GM12891 (cell line): ENCODE measurements around the gene SLC34A1.

Experiments used
- PAX5 ChIP-seq: IDR thresholded peaks from 2 replicates; pipeline ENCODE4 v1.6.1; 2011; ENCODE audit warnings: low read length, moderate library complexity, mild to moderate bottlenecking; ENCODE audit not compliant: insufficient read depth, severe bottlenecking
- POLR2A ChIP-seq: IDR thresholded peaks from 2 replicates; pipeline ENCODE4 v1.6.1; 2011; ENCODE audit warnings: low read depth, low read length, control low read depth
- POLR2AphosphoS5 ChIP-seq: IDR thresholded peaks from 2 replicates; pipeline ENCODE4 v1.6.1; 2011; ENCODE audit warnings: low read depth, low read length, control low read depth
- POU2F2 ChIP-seq: IDR thresholded peaks from 2 replicates; pipeline ENCODE4 v1.6.1; 2011; ENCODE audit warnings: low read depth, mild to moderate bottlenecking, control low read depth, low read length, moderate library complexity
- SPI1 ChIP-seq: IDR thresholded peaks from 2 replicates; pipeline ENCODE4 v1.6.1; 2011; ENCODE audit warnings: low read depth, low read length, control low read depth
- TAF1 ChIP-seq: IDR thresholded peaks from 2 replicates; pipeline ENCODE4 v1.6.1; 2011; ENCODE audit warnings: low read depth, low read length, control low read depth

- TF ChIP-seq POLR2A: no peak
- no peak for TF ChIP-seq TAF1
- no peak for TF ChIP-seq POLR2AphosphoS5
- TF ChIP-seq PAX5: no peak
- no peak for TF ChIP-seq SPI1
- no peak for TF ChIP-seq POU2F2
Measured at GRCh38 chr5:177334781-177335700, 49.2 kb upstream of the SLC34A1 start.
